Activated T-cell treated with anti-CD3 and anti-CD28 coated beads for 48 hours (primary cell): ENCODE measurements around the gene SPRY4.
"Not testable (repeated sequence)": the region's sequence is repeated elsewhere in the genome, so short reads cannot be mapped to it uniquely, and the experiment has no call there.

ENCODE experiments used
- DNase-seq: peaks from one replicate; pipeline ENCODE4 v3.0.0-alpha.2; 2020; ENCODE audit warnings: low read depth

Gene SPRY4

DNA sequence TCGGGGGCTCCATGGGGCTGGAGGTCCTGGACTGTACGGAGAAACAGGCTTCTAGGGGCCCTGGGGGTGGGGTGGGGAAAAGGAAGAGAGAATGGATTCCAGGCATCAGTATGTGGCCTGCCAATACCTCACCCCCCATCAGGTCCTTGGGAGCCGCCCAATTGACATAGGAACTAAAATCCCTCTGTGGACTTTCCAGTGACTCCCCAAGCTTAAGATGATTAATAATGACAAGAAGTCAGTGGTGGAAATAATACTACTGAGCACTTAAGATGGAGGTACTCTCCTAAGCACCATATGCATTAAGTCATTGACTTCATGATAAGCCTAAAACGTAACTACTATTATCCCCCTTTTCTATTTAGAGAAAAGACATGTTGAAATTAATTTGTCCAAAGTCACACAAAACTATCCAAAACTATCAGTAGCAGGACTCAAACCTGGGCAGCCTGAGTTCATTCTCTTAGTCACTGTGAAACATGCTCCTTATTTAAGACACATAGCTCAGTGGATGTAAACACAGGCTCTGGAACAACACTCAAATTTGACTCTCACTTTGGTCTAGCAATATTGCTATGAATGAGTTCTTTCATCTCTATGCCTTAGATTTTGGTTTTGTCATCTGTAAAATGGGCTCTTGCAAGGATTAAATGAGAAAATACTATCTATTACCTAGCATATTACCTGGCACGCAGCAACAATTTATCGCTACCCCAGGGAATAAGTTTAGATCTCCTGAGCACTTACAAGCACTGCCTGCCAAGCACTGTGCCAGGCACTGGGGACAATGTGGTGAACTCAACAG is 9.5 kb downstream of the SPRY4 start:
- DNase-seq = no peak

GRCh38 chr5:142314606-142315005 is 10.2 kb downstream of the SPRY4 start:
- no peak for DNase-seq

GRCh38 chr5:142314109-142314508 is 10.7 kb downstream of the SPRY4 start:
- DNase-seq = no peak

DNA sequence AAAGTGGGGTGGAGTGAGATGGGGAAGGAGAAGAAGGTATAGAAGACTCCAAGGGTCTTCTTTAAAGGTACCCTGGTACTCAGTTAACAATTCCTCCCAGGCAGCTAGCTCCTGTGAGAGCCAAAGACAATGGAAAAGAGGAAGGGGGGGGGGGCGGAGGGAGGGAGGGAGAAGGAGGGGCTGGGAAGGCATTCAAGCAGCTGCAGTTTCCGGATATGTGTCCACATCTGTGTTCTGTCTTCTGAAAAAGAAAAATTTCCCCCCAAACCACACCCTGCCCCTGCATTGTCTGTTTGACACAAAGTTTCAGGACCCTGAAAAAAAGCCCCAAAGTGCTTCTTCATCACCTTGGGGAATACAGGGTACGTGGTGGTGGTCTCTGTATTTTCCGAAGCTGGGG is 11.1 kb downstream of the SPRY4 start:
- DNase-seq = no peak

DNA sequence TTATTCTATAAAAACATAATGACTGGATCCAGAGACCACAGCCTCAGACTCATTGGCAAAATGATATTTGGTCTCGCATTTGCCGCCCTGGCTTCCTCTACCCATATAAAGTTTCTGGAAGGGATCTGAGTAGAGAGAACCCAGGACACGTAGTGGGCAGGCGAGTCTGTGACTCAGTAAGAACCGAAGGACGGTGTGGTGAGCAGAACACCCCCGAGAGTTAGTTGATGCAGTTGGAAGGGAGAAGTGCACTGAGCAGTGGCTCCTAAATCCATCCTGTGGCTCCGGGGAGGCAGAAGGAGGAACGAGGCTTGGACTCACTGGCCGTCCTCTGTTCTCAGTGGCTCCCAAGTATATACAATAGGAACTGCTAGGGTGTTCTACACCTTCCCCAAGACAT is 11.5 kb downstream of the SPRY4 start:
- no peak for DNase-seq

DNA sequence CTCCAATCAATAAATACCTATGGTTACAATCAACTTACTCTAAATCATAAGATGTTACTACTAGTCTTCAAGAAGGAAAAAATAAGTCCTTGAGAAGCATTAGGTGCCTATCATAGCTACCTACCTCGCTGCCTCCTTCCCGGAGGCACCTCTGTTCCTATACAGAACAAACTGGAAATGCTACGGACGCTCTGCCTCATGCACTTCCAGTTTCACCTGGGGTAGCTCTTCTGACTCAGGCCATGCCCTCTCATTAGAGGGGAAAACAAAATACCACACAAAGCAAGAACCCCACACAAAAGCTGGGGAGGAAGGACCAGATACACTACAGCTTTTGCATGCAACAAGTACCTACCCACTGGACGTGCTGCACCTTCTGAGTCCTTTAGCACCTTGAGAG is 12.4 kb downstream of the SPRY4 start:
- DNase-seq = no peak

DNA sequence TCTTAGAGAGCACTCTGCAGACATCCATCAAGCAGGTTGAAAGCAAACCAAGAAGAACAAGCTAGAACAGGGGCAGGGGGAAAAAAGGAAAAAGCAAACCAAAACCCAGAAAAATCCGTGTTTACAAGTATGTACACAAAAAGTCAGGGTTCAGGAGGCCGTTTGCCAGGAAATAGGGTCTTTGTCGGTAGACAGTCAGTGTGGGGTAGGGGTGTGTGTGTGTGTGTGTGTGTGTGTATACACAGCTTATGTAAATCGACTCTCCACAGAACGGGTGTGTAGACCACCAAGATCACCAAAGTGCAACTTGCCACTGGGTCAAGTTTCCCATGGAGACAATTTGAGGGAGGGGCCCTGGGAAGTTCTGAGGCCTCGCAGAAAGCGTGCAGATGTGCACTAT is 13.1 kb downstream of the SPRY4 start:
- DNase-seq = no peak

DNA sequence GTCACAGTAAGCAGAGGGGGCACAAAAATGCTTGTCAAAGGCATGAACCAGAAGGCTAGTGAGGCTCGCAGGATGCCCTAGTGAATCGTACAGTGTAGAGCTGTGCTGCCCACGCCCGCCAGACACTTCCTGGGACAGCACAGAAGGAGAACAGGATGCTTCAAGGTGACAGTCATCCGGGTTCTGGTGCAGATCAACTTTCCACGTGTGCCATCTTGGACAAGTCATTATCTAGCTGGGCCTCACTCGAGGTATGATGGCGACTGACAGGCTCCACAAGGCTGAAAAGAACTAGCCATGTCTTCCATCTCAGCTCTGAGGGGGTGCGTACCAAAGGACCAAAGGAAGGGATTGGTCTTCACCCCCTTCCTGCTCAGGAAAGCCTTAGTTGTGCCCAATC is 14.0 kb downstream of the SPRY4 start:
- no peak for DNase-seq

GRCh38 chr5:142309747-142310318 is 15.0 kb downstream of the SPRY4 start:
- no peak for DNase-seq

GRCh38 chr5:142308358-142308757 is 16.5 kb downstream of the SPRY4 start:
- no peak for DNase-seq

DNA sequence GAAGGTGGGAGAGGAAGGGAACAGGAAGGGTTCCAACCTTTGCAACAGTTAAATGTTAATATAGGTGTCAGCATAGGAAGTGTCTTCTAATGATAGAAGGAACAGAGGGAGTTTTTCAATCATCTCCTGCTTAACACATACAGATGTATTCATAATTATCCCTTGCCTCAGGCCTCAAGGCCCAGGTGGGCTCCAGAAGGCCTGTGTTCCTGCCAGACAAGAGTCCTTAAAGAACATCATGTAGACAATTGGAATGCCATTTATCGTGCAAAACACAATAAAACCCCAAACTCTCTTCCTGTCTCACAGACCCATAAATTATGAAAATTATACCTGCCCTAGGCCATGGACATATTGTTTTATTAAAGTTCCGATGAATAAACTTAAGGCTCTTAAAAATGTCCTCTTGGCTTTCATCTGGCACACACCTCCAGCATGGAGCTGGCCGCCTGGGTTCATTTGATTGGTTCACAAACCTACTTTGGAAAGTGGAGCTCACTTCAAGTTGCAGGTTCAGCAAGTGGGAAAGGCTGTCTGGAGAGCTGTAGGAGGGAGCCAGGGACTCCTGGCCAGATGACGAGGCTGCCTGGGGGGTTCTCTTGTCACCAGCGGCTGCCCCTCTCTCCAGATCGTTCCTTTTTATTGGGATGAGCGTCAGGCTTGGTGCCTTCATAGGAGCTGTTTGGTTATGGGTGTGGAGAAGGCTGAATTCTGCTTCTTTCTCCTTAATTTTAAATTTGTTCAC is 17.5 kb downstream of the SPRY4 start:
- no peak for DNase-seq

DNA sequence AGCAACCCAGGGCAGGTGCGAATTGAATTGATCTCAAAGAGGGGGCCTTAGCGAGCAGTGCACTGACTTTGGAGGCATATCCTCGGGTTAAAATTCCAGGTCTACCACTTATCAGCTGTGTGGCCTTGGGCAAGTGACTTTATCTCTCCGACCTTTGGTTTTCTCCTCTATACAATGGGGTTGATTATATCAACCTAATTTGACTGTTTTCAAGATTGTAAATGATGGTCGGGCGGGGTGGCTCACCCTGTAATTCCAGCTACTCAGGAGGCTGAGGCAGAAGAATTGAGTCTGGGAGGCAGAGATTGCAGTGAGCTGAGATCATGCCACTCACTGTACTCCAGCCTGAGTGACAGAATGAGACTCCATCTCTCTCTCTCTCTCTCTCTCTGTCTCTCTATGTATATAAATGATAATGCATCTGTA is 18.7 kb downstream of the SPRY4 start:
- no peak for DNase-seq

DNA sequence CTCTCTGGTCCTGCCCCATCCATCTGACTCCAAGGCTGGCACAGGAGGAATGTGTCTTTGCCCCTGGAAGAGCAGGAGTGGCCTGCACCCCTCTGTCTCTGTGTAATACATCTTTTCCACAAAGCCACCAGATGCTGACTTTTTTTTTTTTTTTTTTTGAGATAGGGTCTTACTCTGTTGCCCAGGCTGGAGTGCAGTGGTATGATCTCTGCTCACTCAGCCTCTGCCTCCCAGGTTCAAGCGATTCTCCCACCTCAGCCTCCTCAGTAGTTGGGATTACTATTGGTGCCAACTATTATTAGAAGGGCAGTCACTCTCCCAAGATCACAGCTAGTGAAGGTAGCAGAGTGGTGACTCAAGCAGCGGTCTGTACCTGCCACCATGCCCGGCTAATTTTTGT is 19.6 kb downstream of the SPRY4 start:
- DNase-seq = no peak

DNA sequence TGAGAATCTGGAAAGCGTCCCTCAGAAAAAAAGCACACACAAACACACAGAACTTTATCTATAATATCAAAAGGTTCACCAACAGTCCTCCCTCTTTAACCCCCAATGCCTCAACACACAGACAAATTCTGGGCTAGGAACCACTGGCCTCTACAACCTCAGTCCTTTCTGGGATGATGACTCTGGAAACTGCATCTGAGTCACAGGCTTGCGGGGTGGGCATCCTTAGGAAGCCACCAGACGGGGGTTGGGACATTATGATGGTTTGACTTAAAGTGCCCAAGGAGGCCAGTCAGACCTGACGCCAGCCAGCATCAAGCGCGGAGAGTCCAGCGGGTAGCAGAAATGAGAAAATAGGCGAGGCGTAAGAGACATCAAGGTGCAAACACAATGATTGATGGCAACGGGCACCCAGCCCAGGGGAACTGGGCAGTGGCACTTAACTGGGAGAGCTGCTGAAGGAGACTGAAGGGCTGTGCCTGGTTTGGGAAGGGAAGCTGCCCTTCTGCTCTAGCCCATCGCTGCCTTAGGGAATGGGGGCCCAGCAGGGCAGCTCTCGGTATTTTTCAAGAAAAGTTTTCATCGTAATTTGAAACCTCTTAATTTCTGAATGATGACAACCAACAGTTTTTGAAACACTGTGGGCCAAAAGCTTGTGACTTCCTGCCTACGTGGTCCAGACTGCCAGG is 20.7 kb downstream of the SPRY4 start:
- DNase-seq = no peak

- no peak for DNase-seq
Observed at GRCh38 chr5:142303565-142303964, 21.3 kb downstream of the SPRY4 start.

GRCh38 chr5:142301540-142301939 is 23.3 kb downstream of the SPRY4 start:
- DNase-seq = no peak

- no peak for DNase-seq
Observed at GRCh38 chr5:142300677-142301076, 24.1 kb downstream of the SPRY4 start.

GRCh38 chr5:142298789-142299188 is 26.0 kb downstream of the SPRY4 start:
- no peak for DNase-seq

DNA sequence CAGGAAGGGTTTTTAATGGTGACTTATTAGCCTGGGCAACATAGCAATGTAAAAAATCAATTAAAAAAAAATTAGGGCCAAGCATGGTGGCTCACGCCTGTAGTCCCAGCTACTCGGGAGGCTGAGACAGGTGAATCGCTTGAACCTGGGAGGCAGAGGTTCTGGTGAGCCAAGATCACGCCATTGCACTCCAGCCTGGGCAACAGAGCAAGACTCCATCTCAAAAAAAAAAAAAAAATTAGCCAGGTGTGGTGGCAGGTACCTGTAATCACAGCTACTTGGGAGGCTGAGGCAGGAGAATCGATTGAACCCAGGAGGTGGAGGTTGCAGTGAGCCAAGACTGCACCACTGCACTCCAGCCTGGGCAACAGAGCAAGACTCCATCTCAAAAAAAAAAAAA is 27.0 kb downstream of the SPRY4 start:
- DNase-seq = not testable (repeated sequence)

DNA sequence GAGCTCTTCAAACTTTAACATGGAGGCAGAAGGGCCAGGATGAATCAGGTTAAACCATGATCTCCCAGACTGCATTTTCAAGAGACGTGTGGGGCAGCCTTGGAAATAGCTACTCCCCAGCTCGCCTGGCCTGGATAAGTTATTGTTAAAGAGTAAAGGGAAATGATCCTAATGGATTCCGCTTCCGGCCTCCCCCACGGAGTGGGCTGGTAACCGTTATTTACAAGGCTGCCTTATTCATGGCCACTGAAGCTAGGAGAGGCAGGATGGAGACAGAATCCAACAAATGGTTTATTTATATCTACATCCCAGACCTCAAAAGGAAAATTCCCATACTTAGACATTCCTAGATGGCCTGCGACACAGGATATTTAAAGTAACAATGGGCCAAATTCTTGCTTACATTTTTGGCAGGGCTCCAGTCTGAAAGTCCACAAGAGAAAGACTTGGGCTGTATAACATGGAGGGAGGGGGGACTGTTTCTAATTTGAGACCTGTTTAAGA is 27.9 kb downstream of the SPRY4 start:
- no peak for DNase-seq

GRCh38 chr5:142295960-142296860 is 28.6 kb downstream of the SPRY4 start:
- DNase-seq = no peak
